Measurements from ENCODE around the gene PRKCA. TPM values are rescaled to one million over a fixed set of nuclear protein-coding genes. Genes with fewer than 3 reads are reported as not detected.

The PRKCA gene
- total RNA-seq, 1 donor from 2014 or later = 2.2 TPM

GRCh38 chr17:66466106-66466820, 163.8 kb downstream of the PRKCA start:
- ChIA-PET POLR2A (no interaction called here), CTCF (no interaction called here)
- no peak for ATAC-seq (ENCODE audit: low read depth)
- intact Hi-C loops (cut with micrococcal nuclease) = no loop called here
- Mint-ChIP-seq H3K27ac (no peak overlapping the region), H3K27me3 (peaks cover 2% of the 10 kb centered on the region), H3K36me3 (ENCODE audit: low read depth) (no peaks in the 10 kb centered on the region), H3K4me1 (peaks cover 17% of the 10 kb centered on the region), H3K4me3 (no peak overlapping the region), H3K9me3 (no peaks in the 10 kb centered on the region)
- no peak for TF ChIP-seq CTCF (IDR thresholded peaks at IDR 0.05)
- DNase-seq = no peak

GRCh38 chr17:66466840-66467367, 164.5 kb downstream of the PRKCA start:
- TF ChIP-seq CTCF (IDR thresholded peaks at IDR 0.05) = no peak
- no peaks in the 10 kb centered on the region for H3K36me3 Mint-ChIP-seq (ENCODE audit: low read depth)
- peaks cover 17% of the 10 kb centered on the region for H3K4me1 Mint-ChIP-seq
- no peak overlapping the region for H3K4me3 Mint-ChIP-seq
- H3K27ac Mint-ChIP-seq = no peak overlapping the region
- no peak for DNase-seq
- no peak for ATAC-seq (ENCODE audit: low read depth)
- H3K27me3 Mint-ChIP-seq = peaks cover 2% of the 10 kb centered on the region
- ChIA-PET POLR2A (no interaction called here), CTCF (no interaction called here)
- H3K9me3 Mint-ChIP-seq = no peaks in the 10 kb centered on the region
- intact Hi-C loops (cut with micrococcal nuclease) = no loop called here

- ATAC-seq (ENCODE audit: low read depth) (no peak), DNase-seq (no peak)
- intact Hi-C loops (cut with micrococcal nuclease) = no loop called here
- TF ChIP-seq CTCF (IDR thresholded peaks at IDR 0.05) = no peak
- ChIA-PET POLR2A (no interaction called here), CTCF (no interaction called here)
- peaks cover 2% of the 10 kb centered on the region for H3K27me3 Mint-ChIP-seq
- H3K4me3 Mint-ChIP-seq = no peak overlapping the region
- H3K27ac Mint-ChIP-seq = no peak overlapping the region
- H3K9me3 Mint-ChIP-seq = no peaks in the 10 kb centered on the region
- H3K4me1 Mint-ChIP-seq = peaks cover 17% of the 10 kb centered on the region
- H3K36me3 Mint-ChIP-seq (ENCODE audit: low read depth) = no peaks in the 10 kb centered on the region
These were observed 165.4 kb downstream of the PRKCA start for GRCh38 chr17:66467766-66468165.

GRCh38 chr17:66468241-66469087, 166.1 kb downstream of the PRKCA start:
- DNase-seq (no peak), ATAC-seq (ENCODE audit: low read depth) (no peak)
- Mint-ChIP-seq H3K27ac (no peak overlapping the region), H3K27me3 (peaks cover 2% of the 10 kb centered on the region), H3K36me3 (ENCODE audit: low read depth) (no peaks in the 10 kb centered on the region), H3K4me3 (no peak overlapping the region), H3K9me3 (no peaks in the 10 kb centered on the region), H3K4me1 (peaks cover 17% of the 10 kb centered on the region)
- POLR2A ChIA-PET = no interaction called here
- CTCF ChIA-PET = no interaction called here
- no peak for TF ChIP-seq CTCF (IDR thresholded peaks at IDR 0.05)
- intact Hi-C loops (cut with micrococcal nuclease) = no loop called here

GRCh38 chr17:66469088-66469442, 166.7 kb downstream of the PRKCA start:
- Mint-ChIP-seq H3K4me3 (no peak overlapping the region), H3K9me3 (no peaks in the 10 kb centered on the region), H3K36me3 (ENCODE audit: low read depth) (no peaks in the 10 kb centered on the region), H3K27me3 (peaks cover 2% of the 10 kb centered on the region), H3K27ac (no peak overlapping the region), H3K4me1 (peaks cover 17% of the 10 kb centered on the region)
- no peak for DNase-seq
- TF ChIP-seq CTCF (IDR thresholded peaks at IDR 0.05) = no peak
- ChIA-PET CTCF (no interaction called here), POLR2A (no interaction called here)
- no peak for ATAC-seq (ENCODE audit: low read depth)
- intact Hi-C loops (cut with micrococcal nuclease) = no loop called here
